Measurements from ENCODE around the gene CCSER2.
"Not testable (repeated sequence)": the region's sequence is repeated elsewhere in the genome, so short reads cannot be mapped to it uniquely, and the experiment has no call there.

CCSER2 gene

DNA sequence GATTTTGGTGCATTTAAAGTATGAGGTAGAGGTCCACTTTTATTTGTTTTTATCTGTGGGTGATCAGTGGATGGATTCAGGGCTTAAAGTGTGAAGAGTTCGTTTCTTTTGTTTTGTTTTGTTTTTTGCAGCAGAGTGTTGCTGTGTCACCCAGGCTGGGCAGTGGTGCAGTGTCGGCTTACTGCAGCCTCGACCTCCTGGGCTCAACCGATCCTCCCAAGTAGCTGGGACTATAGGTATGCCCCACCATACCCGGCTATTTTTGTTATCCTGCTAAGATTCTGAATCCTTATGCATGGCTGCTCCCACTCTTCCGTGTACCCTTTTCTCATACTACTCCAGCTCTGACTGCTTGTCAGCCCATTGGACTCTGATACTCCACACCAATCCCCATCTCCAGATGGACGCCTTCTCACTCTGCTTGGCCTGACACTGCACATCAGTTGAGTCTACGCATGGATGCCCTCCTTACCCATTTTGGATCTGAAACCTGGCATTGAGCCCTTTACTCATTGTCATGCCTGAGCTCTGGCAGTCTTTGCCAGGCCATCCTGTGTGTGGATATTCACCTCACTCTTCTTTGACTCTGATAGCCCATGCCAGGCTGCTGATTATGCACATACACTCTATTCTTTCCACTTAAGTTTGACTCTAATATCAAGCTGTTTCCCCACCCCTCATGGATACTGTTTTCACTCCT, 119.5 kb downstream of the CCSER2 start:
- ATAC-seq = no peak
- TF ChIP-seq TCF4 (CRISPR knock-in tag; IDR thresholded peaks at IDR 0.05; ENCODE audit: borderline replicate concordance) (no peak), ZFP3 (CRISPR knock-in tag; IDR thresholded peaks at IDR 0.05) (no peak), CSDC2 (CRISPR knock-in tag; IDR thresholded peaks at IDR 0.05) (no peak), ESRRG (CRISPR knock-in tag; IDR thresholded peaks at IDR 0.05) (no peak), ISL1 (CRISPR knock-in tag; IDR thresholded peaks at IDR 0.05) (no peak), ZNF70 (CRISPR knock-in tag; IDR thresholded peaks at IDR 0.05) (no peak), ZFP30 (CRISPR knock-in tag; IDR thresholded peaks at IDR 0.05) (no peak), GLIS3 (CRISPR knock-in tag; IDR thresholded peaks at IDR 0.05) (no peak), ARNTL (CRISPR knock-in tag; IDR thresholded peaks at IDR 0.05; ENCODE audit: borderline replicate concordance, low read depth) (no peak), BACH2 (CRISPR knock-in tag; IDR thresholded peaks at IDR 0.05; ENCODE audit: borderline replicate concordance) (no peak)
- TF ChIP-seq, protein P1, sequence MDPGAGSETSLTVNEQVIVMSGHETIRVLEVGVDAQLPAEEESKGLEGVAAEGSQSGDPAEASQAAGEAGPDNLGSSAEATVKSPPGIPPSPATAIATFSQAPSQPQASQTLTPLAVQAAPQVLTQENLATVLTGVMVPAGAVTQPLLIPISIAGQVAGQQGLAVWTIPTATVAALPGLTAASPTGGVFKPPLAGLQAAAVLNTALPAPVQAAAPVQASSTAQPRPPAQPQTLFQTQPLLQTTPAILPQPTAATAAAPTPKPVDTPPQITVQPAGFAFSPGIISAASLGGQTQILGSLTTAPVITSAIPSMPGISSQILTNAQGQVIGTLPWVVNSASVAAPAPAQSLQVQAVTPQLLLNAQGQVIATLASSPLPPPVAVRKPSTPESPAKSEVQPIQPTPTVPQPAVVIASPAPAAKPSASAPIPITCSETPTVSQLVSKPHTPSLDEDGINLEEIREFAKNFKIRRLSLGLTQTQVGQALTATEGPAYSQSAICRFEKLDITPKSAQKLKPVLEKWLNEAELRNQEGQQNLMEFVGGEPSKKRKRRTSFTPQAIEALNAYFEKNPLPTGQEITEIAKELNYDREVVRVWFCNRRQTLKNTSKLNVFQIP (CRISPR knock-in tag; IDR thresholded peaks at IDR 0.05; ENCODE audit: borderline replicate concordance, low read depth) = no peak
- TF ChIP-seq, protein P2, sequence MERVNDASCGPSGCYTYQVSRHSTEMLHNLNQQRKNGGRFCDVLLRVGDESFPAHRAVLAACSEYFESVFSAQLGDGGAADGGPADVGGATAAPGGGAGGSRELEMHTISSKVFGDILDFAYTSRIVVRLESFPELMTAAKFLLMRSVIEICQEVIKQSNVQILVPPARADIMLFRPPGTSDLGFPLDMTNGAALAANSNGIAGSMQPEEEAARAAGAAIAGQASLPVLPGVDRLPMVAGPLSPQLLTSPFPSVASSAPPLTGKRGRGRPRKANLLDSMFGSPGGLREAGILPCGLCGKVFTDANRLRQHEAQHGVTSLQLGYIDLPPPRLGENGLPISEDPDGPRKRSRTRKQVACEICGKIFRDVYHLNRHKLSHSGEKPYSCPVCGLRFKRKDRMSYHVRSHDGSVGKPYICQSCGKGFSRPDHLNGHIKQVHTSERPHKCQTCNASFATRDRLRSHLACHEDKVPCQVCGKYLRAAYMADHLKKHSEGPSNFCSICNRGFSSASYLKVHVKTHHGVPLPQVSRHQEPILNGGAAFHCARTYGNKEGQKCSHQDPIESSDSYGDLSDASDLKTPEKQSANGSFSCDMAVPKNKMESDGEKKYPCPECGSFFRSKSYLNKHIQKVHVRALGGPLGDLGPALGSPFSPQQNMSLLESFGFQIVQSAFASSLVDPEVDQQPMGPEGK (CRISPR knock-in tag; IDR thresholded peaks at IDR 0.05; ENCODE audit: borderline replicate concordance) = no peak
- TF ChIP-seq, protein P3, sequence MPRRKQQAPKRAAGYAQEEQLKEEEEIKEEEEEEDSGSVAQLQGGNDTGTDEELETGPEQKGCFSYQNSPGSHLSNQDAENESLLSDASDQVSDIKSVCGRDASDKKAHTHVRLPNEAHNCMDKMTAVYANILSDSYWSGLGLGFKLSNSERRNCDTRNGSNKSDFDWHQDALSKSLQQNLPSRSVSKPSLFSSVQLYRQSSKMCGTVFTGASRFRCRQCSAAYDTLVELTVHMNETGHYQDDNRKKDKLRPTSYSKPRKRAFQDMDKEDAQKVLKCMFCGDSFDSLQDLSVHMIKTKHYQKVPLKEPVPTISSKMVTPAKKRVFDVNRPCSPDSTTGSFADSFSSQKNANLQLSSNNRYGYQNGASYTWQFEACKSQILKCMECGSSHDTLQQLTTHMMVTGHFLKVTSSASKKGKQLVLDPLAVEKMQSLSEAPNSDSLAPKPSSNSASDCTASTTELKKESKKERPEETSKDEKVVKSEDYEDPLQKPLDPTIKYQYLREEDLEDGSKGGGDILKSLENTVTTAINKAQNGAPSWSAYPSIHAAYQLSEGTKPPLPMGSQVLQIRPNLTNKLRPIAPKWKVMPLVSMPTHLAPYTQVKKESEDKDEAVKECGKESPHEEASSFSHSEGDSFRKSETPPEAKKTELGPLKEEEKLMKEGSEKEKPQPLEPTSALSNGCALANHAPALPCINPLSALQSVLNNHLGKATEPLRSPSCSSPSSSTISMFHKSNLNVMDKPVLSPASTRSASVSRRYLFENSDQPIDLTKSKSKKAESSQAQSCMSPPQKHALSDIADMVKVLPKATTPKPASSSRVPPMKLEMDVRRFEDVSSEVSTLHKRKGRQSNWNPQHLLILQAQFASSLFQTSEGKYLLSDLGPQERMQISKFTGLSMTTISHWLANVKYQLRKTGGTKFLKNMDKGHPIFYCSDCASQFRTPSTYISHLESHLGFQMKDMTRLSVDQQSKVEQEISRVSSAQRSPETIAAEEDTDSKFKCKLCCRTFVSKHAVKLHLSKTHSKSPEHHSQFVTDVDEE (CRISPR knock-in tag; IDR thresholded peaks at IDR 0.05) = no peak
- TF ChIP-seq, protein P4, sequence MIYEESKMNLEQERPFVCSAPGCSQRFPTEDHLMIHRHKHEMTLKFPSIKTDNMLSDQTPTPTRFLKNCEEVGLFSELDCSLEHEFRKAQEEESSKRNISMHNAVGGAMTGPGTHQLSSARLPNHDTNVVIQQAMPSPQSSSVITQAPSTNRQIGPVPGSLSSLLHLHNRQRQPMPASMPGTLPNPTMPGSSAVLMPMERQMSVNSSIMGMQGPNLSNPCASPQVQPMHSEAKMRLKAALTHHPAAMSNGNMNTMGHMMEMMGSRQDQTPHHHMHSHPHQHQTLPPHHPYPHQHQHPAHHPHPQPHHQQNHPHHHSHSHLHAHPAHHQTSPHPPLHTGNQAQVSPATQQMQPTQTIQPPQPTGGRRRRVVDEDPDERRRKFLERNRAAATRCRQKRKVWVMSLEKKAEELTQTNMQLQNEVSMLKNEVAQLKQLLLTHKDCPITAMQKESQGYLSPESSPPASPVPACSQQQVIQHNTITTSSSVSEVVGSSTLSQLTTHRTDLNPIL (CRISPR knock-in tag; IDR thresholded peaks at IDR 0.05; ENCODE audit: low read depth) = no peak
- TF ChIP-seq, protein P5, sequence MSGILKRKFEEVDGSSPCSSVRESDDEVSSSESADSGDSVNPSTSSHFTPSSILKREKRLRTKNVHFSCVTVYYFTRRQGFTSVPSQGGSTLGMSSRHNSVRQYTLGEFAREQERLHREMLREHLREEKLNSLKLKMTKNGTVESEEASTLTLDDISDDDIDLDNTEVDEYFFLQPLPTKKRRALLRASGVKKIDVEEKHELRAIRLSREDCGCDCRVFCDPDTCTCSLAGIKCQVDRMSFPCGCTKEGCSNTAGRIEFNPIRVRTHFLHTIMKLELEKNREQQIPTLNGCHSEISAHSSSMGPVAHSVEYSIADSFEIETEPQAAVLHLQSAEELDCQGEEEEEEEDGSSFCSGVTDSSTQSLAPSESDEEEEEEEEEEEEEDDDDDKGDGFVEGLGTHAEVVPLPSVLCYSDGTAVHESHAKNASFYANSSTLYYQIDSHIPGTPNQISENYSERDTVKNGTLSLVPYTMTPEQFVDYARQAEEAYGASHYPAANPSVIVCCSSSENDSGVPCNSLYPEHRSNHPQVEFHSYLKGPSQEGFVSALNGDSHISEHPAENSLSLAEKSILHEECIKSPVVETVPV (CRISPR knock-in tag; IDR thresholded peaks at IDR 0.05) = no peak

DNA sequence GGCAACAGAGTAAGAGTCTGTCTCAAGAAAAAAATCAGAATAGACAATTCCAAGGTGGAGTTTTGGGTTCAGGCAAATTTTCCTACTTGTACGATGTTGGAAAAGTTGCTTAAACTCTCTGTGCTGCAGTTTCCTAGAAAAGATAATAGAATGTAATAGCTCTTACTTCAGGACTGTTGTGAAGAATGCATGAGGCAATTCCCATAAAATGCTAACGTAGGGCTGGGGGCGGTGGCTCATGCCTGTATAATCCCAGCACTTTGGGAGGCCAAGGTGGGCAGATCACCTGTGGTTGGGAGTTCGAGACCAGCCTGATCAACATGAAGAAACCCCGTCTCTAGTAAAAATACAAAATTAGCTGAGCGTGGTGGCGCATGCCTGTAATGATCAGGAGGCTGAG, 121.0 kb downstream of the CCSER2 start:
- not testable (repeated sequence) for ATAC-seq

DNA sequence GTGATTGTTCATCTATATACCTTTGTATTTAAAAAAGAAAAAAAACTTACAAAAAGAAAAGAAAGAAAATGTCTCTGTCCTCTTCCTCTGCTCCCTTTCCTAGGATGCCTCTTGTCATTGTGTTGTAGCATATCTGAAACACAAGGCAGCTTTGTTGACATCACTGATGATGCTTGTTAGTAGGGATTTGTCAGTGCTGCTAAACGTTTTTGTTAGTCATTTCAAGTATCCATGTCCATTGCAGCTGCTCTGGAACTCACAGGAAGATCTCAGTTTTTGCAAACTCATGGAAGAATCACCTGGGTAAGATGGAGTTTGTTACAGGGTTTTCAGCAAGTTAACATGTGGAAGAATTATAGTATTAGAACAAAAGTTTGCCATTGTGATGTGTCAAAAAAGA, 123.6 kb downstream of the CCSER2 start:
- no peak; the same call in 2 of the 3 replicates for ATAC-seq
- TF ChIP-seq ZNF565 (CRISPR knock-in tag; conservative IDR thresholded peaks at IDR 0.05; ENCODE audit: low read depth) = no peak
- no peak for TF ChIP-seq ZFP3 (CRISPR knock-in tag; IDR thresholded peaks at IDR 0.05)

DNA sequence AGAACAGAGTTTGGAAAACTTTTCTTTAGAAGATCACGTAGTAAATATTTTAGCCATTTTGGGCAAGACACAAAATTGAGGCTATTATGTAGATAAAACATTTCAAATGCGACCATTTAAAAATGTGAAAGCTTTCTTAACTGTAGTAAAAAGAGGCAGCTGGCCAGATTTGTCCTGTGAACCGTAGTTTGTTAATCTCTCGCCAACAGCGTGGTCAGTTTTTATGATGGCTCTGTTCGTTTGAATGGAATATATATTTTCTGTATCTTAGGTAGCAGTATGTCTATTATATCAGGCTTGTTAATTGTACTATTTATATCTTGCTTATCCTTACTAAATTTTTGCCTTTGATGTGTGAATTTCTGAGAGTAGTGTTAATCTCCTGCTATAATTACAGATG, 124.9 kb downstream of the CCSER2 start:
- ATAC-seq = no peak
- TF ChIP-seq, protein P3 (CRISPR knock-in tag; IDR thresholded peaks at IDR 0.05) = no peak
- TF ChIP-seq ZFP3 (CRISPR knock-in tag; IDR thresholded peaks at IDR 0.05) (no peak), RARB (CRISPR knock-in tag; IDR thresholded peaks at IDR 0.05) (no peak), ZNF565 (CRISPR knock-in tag; conservative IDR thresholded peaks at IDR 0.05; ENCODE audit: low read depth) (no peak), ESRRG (CRISPR knock-in tag; IDR thresholded peaks at IDR 0.05) (no peak), ZNF8 (CRISPR knock-in tag; IDR thresholded peaks at IDR 0.05) (no peak), ZFP30 (CRISPR knock-in tag; IDR thresholded peaks at IDR 0.05) (no peak), BACH2 (CRISPR knock-in tag; IDR thresholded peaks at IDR 0.05; ENCODE audit: borderline replicate concordance) (no peak)
- TF ChIP-seq, protein P2 (CRISPR knock-in tag; IDR thresholded peaks at IDR 0.05; ENCODE audit: borderline replicate concordance) = no peak
- TF ChIP-seq, protein P5 (CRISPR knock-in tag; IDR thresholded peaks at IDR 0.05) = no peak

All from SK-N-SH treated with all-trans-retinoic acid at 6 μM for 48 hours (cell line).